Tibial artery (tissue), 4 donors: ENCODE measurements around the gene MYD88.

Experiments
- DNase-seq, 2 donors: peaks; one replicate each; pipeline ENCODE4 v3.0.0-alpha.2; 2019
- H3K27ac ChIP-seq, 2 donors: fragments of 200-600 bp; sonication (generic) in 1 of 2; 1 replicate in 1 of 2; 2 replicates in 1 of 2; pipeline ENCODE4 v1.5.1; 2018 to 2019; ENCODE audit warnings: mild to moderate bottlenecking in 1 of 2
- H3K27me3 ChIP-seq, 2 donors: fragments of 200-600 bp; sonication (generic) in 1 of 2; one replicate each; pipeline versions ENCODE4 v1.5.1 to v1.6.0; 2016 to 2019
- H3K36me3 ChIP-seq, 3 donors: fragments of 200-600 bp; sonication (generic) in 2 of 3; one replicate each; pipeline ENCODE4 v1.5.1; 2016 to 2019; ENCODE audit warnings: mild to moderate bottlenecking in 2 of 3
- H3K4me1 ChIP-seq, 4 donors: fragments of 200-600 bp; sonication (generic) in 2 of 4; 1 replicate in 3 of 4; 2 replicates in 1 of 4; pipeline ENCODE4 v1.5.1; 2016 to 2019
- H3K4me3 ChIP-seq, 2 donors: fragments of 200-600 bp; sonication (generic) in 1 of 2; 1 replicate in 1 of 2; 2 replicates in 1 of 2; pipeline ENCODE4 v1.5.1; 2018 to 2019; ENCODE audit warnings: mild to moderate bottlenecking in 2 of 2
- H3K9me3 ChIP-seq, 3 donors: fragments of 200-600 bp; sonication (generic) in 1 of 3; one replicate each; pipeline ENCODE4 v1.5.1; 2016 to 2019
- intact Hi-C: fragments of 100-400 bp; cut with DNase I; formaldehyde crosslinking; loops from one replicate; pipeline ENCODE4 v1.15.0; 2023; ENCODE audit warnings: low total_unique reads
- TF ChIP-seq, protein P1 (sequence below), 2 experiments: fragments of 200-600 bp in 1 of 2; fragments of 450-650 bp in 1 of 2; IDR thresholded peaks; one replicate each; pipeline ENCODE4 v1.5.1; 2017 to 2019; ENCODE audit warnings: antibody characterized with exemption in 2 of 2, mild to moderate bottlenecking in 1 of 2, moderate library complexity in 1 of 2

The MYD88 gene

DNA sequence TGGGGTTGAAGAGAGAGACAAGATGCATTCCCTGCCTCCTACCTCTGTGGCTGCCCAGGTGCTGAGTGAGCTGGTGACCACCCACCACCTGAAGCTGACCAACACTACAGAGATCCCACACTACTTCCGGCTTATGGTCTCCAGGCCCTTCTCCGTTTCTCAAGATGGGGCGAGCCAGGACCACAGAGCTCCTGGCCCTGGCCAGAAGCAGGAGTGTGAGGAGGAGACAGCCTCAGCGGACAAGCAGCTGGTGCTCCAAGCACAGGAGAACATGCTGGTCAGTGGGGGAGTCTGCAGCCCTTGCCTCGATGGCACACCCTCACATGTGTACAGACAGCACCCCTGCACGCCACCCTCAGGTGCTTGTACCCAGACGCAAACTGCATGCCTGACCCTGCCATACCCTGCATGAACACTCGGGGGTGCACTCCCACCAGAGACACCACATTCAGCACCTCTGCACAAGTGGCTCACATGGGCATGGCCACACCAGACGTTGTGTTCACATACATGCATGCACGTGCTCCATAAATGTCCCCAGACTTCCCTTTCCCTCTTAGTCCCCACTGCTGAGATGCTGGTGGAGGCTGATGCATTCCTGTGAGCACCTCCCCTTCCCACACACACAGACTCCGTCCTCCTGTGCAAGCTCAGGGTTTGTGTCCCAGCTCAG lies 20.6 kb upstream of the MYD88 start:
- Histone ChIP-seq H3K4me1 (peaks cover 0 to 6% (median 0%) of the 10 kb centered on the region in 4 donors), H3K9me3 (no peaks in the 10 kb centered on the region), H3K27me3 (no peaks in the 10 kb centered on the region), H3K27ac (no peak overlapping the region), H3K36me3 (peaks cover 10 to 44% (median 27%) of the 10 kb centered on the region in 3 donors), H3K4me3 (no peak overlapping the region)
- TF ChIP-seq, protein P1, sequence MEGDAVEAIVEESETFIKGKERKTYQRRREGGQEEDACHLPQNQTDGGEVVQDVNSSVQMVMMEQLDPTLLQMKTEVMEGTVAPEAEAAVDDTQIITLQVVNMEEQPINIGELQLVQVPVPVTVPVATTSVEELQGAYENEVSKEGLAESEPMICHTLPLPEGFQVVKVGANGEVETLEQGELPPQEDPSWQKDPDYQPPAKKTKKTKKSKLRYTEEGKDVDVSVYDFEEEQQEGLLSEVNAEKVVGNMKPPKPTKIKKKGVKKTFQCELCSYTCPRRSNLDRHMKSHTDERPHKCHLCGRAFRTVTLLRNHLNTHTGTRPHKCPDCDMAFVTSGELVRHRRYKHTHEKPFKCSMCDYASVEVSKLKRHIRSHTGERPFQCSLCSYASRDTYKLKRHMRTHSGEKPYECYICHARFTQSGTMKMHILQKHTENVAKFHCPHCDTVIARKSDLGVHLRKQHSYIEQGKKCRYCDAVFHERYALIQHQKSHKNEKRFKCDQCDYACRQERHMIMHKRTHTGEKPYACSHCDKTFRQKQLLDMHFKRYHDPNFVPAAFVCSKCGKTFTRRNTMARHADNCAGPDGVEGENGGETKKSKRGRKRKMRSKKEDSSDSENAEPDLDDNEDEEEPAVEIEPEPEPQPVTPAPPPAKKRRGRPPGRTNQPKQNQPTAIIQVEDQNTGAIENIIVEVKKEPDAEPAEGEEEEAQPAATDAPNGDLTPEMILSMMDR (IDR thresholded peaks at IDR 0.05) = peak; percentile 68 to 70
- DNase-seq = peak; percentile 69 to 74
- intact Hi-C loops = loop anchor here (5.0 kb wide), 1 partner anchor 359 kb away; no protein-coding TSS in a partner anchor

DNA sequence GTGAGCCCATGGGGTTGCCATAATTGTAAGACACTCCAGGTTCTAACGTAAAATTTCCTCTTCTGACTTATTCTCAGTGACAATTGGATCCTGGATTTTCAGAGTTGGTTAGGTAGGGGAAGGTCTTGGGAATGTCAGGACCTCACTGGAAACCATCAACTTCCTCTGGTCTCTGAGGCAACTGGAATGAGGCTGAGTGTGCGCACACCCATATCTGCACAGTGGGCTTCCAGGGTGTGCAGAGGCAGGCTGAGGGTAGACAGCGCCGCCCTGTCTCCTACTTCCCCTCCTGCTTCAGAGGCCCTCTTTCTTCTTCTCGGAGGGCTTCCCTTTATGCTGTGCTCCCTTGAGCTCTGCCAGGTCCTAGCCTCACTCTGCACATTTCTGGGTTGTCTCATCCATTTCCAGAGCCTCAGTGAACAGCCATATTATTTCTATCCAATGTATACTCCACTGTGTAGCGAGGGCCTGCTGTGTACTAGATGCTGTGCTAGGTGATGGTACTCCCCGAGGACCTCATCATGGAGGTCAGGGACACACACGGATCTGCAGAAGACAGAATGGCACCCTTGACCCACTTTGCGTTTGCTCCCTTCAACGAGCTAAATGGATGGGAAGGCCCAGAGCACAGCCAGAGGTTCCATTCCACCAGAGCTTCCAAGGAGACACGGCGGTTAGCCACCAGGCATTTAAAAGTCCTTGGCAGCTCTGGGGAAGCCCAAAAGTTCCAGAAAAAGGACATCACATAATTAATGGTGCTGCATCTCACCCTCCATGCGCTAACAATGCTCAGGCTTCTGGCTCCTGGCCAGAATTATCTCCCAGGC lies 19.8 kb upstream of the MYD88 start:
- H3K4me3 ChIP-seq = no peak overlapping the region
- H3K4me1 ChIP-seq = peaks cover 0 to 6% (median 0%) of the 10 kb centered on the region in 4 donors
- H3K9me3 ChIP-seq = no peaks in the 10 kb centered on the region
- TF ChIP-seq, protein P1 (IDR thresholded peaks at IDR 0.05) = no peak
- H3K27ac ChIP-seq = no peak overlapping the region
- H3K36me3 ChIP-seq = peaks cover 12 to 51% (median 33%) of the 10 kb centered on the region in 3 donors
- peak; percentile 15 to 45 for DNase-seq
- H3K27me3 ChIP-seq = no peaks in the 10 kb centered on the region
- intact Hi-C loops = loop anchor here (5.0 kb wide), 1 partner anchor 359 kb away; no protein-coding TSS in a partner anchor

DNA sequence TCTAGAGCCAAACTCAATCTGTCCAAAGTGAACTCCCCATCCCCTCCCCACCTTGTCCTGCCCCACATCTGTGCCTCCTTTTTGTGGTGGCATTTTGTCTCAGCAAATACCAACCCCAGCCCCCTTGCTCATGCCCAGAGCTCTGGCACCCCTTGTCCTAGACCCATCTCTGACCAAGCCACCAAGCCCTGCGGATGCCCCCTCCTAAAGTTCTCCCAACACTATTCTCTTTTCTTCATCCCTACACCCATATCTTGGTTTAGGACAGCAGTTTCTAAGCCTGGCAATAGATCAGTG lies 19.3 kb upstream of the MYD88 start:
- Histone ChIP-seq H3K4me3 (no peak overlapping the region), H3K4me1 (peaks cover 0 to 6% (median 0%) of the 10 kb centered on the region in 4 donors), H3K27me3 (no peaks in the 10 kb centered on the region), H3K27ac (no peak overlapping the region), H3K36me3 (peaks cover 12 to 57% (median 39%) of the 10 kb centered on the region in 3 donors), H3K9me3 (no peaks in the 10 kb centered on the region)
- intact Hi-C loops = loop anchor here (5.0 kb wide), 1 partner anchor 358 kb away; no protein-coding TSS in a partner anchor
- TF ChIP-seq, protein P1 (IDR thresholded peaks at IDR 0.05) = no peak
- DNase-seq = no peak

DNA sequence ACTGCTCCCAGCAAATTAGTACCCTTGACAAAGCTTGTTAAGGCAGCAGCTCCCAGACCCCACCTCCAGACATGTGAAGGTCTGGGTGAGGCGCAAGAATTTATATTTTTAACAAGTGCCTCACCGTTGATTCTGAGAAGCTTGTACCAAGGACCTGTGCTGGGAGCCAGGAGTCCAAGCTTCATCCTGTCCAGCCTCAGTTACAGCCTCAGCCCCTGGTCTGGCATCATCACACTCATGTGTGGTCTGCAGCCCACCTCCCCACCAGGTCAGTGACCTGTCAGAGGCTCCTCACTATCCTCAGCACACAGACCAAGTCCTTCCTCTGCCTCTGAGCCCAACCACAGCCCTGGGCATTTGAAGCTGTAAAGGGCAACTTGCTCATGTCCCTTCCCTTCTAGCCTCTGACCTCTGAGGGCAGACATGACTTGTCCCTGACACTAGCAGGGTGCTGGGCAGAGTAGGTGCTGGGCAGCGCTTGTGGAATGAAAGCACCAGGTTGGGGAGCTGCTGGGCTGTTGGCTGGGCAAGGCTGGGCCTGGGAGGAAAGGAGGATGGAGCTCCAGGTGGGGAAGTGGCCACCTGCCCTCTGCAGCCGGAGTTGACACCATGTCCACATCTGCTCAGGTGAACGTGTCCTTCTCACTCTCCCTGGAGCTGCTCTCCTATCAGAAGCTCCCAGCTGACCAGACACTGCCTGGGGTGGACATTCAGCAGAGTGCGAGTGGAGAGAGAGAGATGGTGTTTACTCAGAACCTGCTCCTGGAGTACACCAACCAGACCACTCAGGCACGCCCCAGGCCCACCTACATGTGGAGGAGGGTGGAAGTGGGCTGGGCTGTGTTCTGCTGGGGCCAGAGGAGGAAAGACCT lies 18.4 kb upstream of the MYD88 start:
- TF ChIP-seq, protein P1 (IDR thresholded peaks at IDR 0.05) = no peak
- H3K9me3 ChIP-seq = no peaks in the 10 kb centered on the region
- H3K36me3 ChIP-seq = peaks cover 12 to 66% (median 47%) of the 10 kb centered on the region in 3 donors
- DNase-seq = peak; percentile 14 to 54
- H3K27me3 ChIP-seq = no peaks in the 10 kb centered on the region
- H3K4me1 ChIP-seq = peaks cover 0 to 6% (median 0%) of the 10 kb centered on the region in 4 donors
- H3K27ac ChIP-seq = no peak overlapping the region
- no peak overlapping the region for H3K4me3 ChIP-seq
- intact Hi-C loops = loop anchor here (5.0 to 10.0 kb wide), 3 partner anchors 135 to 357 kb away; partner anchors contain the start of gene XYLB
